Mammary epithelial cell (primary cell): ENCODE data around the gene STARD5.

Experiments
- EZH2 ChIP-seq: IDR thresholded peaks from 2 replicates; pipeline ENCODE4 v1.6.1; 2012; ENCODE audit warnings: low read length, inconsistent platforms, borderline replicate concordance
- TF ChIP-seq, protein P1 (sequence below), 2 donors: IDR thresholded peaks in 1 of 2; conservative IDR thresholded peaks in 1 of 2; 2 replicates each; pipeline ENCODE4 v1.5.1; 2011 to 2012; ENCODE audit warnings: inconsistent platforms in 2 of 2, low read length in 2 of 2, mild to moderate bottlenecking in 2 of 2, control low read depth in 1 of 2, low read depth in 1 of 2; ENCODE audit not compliant: insufficient read depth in 1 of 2; ENCODE audit errors: extremely low read depth in 1 of 2

DNA sequence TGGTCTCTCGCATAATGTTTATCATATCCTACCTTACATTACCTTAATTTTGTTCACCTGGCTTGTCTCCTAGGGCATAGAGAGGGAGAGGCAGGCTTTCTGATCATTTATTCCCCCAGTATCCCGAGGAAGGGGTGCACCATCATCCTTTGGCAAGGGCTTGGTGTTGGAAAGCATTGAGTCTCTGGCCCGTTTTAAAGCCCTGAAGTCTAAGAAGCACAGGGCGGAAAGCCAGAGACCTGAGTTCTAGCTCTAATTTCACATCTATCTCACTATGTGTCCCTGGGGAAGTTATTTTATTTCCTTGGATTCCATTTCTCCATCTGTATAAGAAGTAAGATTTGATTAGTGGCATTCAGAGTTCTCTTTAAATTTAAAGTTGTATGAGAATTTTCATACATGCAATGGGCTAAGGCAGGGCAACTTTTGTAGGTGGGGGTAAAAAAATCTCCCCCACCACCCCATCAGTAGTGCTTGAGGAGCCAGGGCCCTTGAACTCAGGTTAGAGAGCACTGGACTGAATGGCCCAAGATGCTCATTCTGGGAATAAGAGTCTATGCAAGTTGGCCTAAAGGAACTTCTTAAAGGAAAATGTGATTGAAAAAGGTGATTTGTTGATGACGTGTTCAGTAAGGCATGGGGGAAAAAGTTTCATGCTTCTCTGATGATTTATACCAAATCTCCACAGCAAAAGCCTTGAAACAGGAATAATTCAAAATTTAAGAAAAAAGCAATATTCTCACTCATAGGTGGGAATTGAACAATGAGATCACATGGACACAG is 40.0 kb upstream of the STARD5 start:
- TF ChIP-seq, protein P1, sequence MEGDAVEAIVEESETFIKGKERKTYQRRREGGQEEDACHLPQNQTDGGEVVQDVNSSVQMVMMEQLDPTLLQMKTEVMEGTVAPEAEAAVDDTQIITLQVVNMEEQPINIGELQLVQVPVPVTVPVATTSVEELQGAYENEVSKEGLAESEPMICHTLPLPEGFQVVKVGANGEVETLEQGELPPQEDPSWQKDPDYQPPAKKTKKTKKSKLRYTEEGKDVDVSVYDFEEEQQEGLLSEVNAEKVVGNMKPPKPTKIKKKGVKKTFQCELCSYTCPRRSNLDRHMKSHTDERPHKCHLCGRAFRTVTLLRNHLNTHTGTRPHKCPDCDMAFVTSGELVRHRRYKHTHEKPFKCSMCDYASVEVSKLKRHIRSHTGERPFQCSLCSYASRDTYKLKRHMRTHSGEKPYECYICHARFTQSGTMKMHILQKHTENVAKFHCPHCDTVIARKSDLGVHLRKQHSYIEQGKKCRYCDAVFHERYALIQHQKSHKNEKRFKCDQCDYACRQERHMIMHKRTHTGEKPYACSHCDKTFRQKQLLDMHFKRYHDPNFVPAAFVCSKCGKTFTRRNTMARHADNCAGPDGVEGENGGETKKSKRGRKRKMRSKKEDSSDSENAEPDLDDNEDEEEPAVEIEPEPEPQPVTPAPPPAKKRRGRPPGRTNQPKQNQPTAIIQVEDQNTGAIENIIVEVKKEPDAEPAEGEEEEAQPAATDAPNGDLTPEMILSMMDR (conservative IDR thresholded peaks at IDR 0.05 in 1 of 2, IDR thresholded peaks at IDR 0.05 in 1 of 2; ENCODE audit: extremely low read depth in 1 of 2, insufficient read depth in 1 of 2, low read depth in 1 of 2, low read length in 2 of 2): no peak
- TF ChIP-seq EZH2: no peak
